ENCODE results near the gene A4GALT.
"Not testable (repeated sequence)": the region's sequence is repeated elsewhere in the genome, so short reads cannot be mapped to it uniquely, and the experiment has no call there.

DNA sequence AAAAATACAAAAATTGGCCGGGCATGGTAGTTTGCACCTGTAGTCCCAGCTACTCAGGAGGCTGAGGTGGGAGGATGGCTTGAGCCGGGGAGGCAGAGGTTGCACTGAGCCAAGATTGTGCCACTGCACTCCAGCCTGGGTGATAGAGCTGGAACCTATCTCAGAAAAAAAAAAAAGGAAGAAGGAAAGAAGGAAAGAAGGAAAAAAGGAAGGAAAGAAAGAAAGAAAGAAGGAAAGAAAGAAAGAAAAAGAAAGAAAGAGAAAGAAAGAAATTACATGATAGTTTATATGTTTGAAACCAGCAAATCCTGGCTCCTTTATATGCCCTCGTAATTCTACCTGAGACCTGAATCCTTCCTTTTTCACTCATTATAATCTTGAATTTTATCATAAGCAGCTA, 54.3 kb downstream of the A4GALT start:
- not testable (repeated sequence) for TF ChIP-seq EP300 (IDR thresholded peaks at IDR 0.05)
- TF ChIP-seq, protein P1, sequence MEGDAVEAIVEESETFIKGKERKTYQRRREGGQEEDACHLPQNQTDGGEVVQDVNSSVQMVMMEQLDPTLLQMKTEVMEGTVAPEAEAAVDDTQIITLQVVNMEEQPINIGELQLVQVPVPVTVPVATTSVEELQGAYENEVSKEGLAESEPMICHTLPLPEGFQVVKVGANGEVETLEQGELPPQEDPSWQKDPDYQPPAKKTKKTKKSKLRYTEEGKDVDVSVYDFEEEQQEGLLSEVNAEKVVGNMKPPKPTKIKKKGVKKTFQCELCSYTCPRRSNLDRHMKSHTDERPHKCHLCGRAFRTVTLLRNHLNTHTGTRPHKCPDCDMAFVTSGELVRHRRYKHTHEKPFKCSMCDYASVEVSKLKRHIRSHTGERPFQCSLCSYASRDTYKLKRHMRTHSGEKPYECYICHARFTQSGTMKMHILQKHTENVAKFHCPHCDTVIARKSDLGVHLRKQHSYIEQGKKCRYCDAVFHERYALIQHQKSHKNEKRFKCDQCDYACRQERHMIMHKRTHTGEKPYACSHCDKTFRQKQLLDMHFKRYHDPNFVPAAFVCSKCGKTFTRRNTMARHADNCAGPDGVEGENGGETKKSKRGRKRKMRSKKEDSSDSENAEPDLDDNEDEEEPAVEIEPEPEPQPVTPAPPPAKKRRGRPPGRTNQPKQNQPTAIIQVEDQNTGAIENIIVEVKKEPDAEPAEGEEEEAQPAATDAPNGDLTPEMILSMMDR (IDR thresholded peaks at IDR 0.05): not testable (repeated sequence)
